ENCODE measurements around the gene SDK2.

DNA sequence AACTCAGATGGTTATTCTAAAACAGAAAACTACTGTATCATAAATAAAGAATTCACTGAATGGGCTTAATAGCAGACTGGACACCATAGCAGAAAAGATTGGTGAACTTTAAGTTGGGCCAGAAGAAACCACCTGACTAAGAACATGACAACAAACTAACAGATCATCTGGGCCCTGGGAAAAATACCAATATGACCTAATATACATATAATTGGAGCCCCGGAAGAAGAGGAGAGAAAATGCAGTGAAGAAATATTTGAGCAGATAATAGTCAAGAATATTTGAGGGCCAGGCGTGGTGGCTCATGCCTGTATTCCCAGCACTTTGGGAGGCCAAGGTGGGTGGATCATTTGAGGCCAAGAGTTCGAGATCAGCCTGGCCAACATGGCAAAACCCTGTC is 25.5 kb upstream of the SDK2 start:
- TF ChIP-seq, protein P1, sequence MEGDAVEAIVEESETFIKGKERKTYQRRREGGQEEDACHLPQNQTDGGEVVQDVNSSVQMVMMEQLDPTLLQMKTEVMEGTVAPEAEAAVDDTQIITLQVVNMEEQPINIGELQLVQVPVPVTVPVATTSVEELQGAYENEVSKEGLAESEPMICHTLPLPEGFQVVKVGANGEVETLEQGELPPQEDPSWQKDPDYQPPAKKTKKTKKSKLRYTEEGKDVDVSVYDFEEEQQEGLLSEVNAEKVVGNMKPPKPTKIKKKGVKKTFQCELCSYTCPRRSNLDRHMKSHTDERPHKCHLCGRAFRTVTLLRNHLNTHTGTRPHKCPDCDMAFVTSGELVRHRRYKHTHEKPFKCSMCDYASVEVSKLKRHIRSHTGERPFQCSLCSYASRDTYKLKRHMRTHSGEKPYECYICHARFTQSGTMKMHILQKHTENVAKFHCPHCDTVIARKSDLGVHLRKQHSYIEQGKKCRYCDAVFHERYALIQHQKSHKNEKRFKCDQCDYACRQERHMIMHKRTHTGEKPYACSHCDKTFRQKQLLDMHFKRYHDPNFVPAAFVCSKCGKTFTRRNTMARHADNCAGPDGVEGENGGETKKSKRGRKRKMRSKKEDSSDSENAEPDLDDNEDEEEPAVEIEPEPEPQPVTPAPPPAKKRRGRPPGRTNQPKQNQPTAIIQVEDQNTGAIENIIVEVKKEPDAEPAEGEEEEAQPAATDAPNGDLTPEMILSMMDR (IDR thresholded peaks at IDR 0.05; ENCODE audit: low read depth, low read length, poor library complexity, severe bottlenecking) = no peak
- no peak for TF ChIP-seq EZH2phosphoT487 (IDR thresholded peaks at IDR 0.05; ENCODE audit: borderline replicate concordance, low read length)

Data from DOHH2 (cell line).